Lower leg skin (tissue), 4 donors: ENCODE measurements around the gene VWA8. TPM values are rescaled to one million over a fixed set of nuclear protein-coding genes. Genes with fewer than 3 reads are reported as not detected.
"Not testable (repeated sequence)": the region's sequence is repeated elsewhere in the genome, so short reads cannot be mapped to it uniquely, and the experiment has no call there.

Source experiments
- DNase-seq, 2 donors: peaks; one replicate each; pipeline ENCODE4 v3.0.0-alpha.2; 2019; ENCODE audit warnings: low spot score in 2 of 2
- H3K4me3 ChIP-seq: fragments of 200-600 bp; sonication (generic); 2 replicates; pipeline ENCODE4 v1.5.1; 2017; ENCODE audit warnings: mild to moderate bottlenecking, low read depth; ENCODE audit not compliant: poor library complexity, severe bottlenecking
- POLR2A ChIP-seq, 2 donors: fragments of 450-650 bp; IDR thresholded peaks; one replicate each; pipeline ENCODE4 v1.6.1; 2016 to 2017; ENCODE audit warnings: antibody characterized with exemption in 2 of 2, mild to moderate bottlenecking in 1 of 2, moderate library complexity in 1 of 2
- WGBS, 2 donors: methylation state at CpG; one replicate each; pipeline ENCODE4 v1.1.5; 2018; 5-methylcytosine and 5-hydroxymethylcytosine counted together
- intact Hi-C: fragments of 100-400 bp; cut with DNase I; formaldehyde crosslinking; loops from one replicate; pipeline ENCODE4 v1.15.0; 2023; ENCODE audit warnings: low total_unique reads
- total RNA-seq, 4 donors: library from RNA; depleted of rRNA; stranded (reverse); fragments of >200 nt; gene quantifications; one replicate each; pipeline ENCODE4 v1.1.0, GENCODE V29; 2016
- TF ChIP-seq, protein P1 (sequence below), 3 donors: fragments of 450-650 bp; IDR thresholded peaks; one replicate each; pipeline ENCODE4 v1.5.1; 2016; ENCODE audit warnings: antibody characterized with exemption in 3 of 3, mild to moderate bottlenecking in 3 of 3, moderate library complexity in 2 of 3

The VWA8 gene
- total RNA-seq, 4 donors from 2014 or later: 11.8 to 22.0 (median 15.1) TPM

GRCh38 chr13:41955605-41956004 is 5.3 kb downstream of the VWA8 start:
- H3K4me3 ChIP-seq: no peak overlapping the region
- intact Hi-C loops: loop anchor here (2.0 kb wide), 1 partner anchor 19 kb away; no protein-coding TSS in a partner anchor
- TF ChIP-seq, protein P1, sequence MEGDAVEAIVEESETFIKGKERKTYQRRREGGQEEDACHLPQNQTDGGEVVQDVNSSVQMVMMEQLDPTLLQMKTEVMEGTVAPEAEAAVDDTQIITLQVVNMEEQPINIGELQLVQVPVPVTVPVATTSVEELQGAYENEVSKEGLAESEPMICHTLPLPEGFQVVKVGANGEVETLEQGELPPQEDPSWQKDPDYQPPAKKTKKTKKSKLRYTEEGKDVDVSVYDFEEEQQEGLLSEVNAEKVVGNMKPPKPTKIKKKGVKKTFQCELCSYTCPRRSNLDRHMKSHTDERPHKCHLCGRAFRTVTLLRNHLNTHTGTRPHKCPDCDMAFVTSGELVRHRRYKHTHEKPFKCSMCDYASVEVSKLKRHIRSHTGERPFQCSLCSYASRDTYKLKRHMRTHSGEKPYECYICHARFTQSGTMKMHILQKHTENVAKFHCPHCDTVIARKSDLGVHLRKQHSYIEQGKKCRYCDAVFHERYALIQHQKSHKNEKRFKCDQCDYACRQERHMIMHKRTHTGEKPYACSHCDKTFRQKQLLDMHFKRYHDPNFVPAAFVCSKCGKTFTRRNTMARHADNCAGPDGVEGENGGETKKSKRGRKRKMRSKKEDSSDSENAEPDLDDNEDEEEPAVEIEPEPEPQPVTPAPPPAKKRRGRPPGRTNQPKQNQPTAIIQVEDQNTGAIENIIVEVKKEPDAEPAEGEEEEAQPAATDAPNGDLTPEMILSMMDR (IDR thresholded peaks at IDR 0.05): no peak
- no peak for TF ChIP-seq POLR2A (IDR thresholded peaks at IDR 0.05)
- WGBS, 2 donors: 78 to 79% methylated on average over 5 of the region's 5 CpGs
- no peak for DNase-seq

DNA sequence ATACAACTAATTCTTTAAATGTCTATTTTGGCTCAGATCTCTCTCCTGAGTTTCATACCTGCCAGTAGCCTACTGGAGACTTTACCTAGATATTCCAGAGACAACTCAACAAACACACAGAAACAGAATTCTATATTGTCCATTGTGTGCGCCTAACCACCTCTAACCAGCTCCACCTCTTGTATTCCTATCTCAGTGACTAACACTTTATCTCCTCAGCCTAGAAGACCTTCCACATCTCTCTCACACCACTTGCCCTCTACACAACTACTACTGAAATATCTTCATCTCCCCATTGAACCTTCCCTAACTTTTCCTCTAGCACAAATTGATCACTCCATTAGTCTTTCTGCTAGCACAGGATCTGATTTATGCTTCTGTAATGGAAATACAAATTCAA is 6.7 kb downstream of the VWA8 start:
- no peak for DNase-seq
- TF ChIP-seq, protein P1 (IDR thresholded peaks at IDR 0.05): no peak
- TF ChIP-seq POLR2A (IDR thresholded peaks at IDR 0.05): no peak
- intact Hi-C loops: no loop called here
- 96 to 98% methylated on average over 1 of the region's 1 CpG for WGBS, 2 donors
- no peak overlapping the region for H3K4me3 ChIP-seq

DNA sequence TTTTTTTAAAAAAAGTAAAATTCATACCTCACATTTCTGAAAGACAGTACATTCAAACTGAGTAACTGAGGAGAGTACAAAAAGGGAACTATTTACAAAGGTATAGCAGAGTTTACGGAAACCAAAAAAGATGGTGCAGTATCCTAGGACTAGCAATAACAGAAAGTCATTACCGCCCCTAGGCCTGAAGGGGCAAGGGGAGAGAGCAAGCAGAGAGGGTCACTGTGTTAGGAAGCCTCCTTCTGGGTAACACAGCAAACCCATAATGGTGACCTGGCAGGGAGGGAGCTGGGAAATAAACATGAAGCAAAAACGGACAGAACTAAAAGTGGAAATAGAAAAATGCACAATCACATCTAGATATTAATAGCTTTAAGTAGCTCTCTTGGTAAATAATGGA is 8.2 kb downstream of the VWA8 start:
- no peak for TF ChIP-seq POLR2A (IDR thresholded peaks at IDR 0.05)
- no peak for DNase-seq
- no peak overlapping the region for H3K4me3 ChIP-seq
- WGBS, 2 donors: 79 to 83% methylated on average over 3 of the region's 3 CpGs
- intact Hi-C loops: no loop called here

DNA sequence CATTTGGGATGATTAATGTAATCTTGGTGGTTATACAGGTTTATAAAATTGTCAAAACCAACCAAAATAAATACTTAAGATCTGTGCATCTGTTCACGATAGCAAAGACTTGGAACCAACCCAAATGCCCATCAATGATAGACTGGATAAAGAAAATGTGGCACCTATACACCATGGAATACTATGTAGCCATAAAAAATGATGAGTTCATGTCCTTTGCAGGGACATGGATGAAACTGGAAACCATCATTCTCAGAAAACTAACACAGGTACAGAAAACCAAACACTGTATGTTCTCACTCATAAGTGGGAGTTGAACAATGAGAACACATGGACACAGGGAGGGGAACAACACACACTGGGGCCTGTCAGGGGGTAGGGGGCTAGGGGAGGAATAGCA is 11.8 kb downstream of the VWA8 start:
- H3K4me3 ChIP-seq, intact Hi-C loops, DNase-seq: not testable (repeated sequence)
- 95 to 96% methylated on average over 1 of the region's 1 CpG for WGBS, 2 donors

GRCh38 chr13:41945926-41946325 is 15.0 kb downstream of the VWA8 start:
- no peak overlapping the region for H3K4me3 ChIP-seq
- no peak for TF ChIP-seq POLR2A (IDR thresholded peaks at IDR 0.05)
- TF ChIP-seq, protein P1 (IDR thresholded peaks at IDR 0.05): no peak
- DNase-seq: no peak
- intact Hi-C loops: no loop called here

- WGBS, 2 donors: 90% methylated on average over 3 of the region's 3 CpGs
- intact Hi-C loops: no loop called here
- no peak for DNase-seq
- no peak overlapping the region for H3K4me3 ChIP-seq
- TF ChIP-seq, protein P1 (IDR thresholded peaks at IDR 0.05): no peak
- no peak for TF ChIP-seq POLR2A (IDR thresholded peaks at IDR 0.05)
Observed at GRCh38 chr13:41944635-41945397, 16.1 kb downstream of the VWA8 start.

DNA sequence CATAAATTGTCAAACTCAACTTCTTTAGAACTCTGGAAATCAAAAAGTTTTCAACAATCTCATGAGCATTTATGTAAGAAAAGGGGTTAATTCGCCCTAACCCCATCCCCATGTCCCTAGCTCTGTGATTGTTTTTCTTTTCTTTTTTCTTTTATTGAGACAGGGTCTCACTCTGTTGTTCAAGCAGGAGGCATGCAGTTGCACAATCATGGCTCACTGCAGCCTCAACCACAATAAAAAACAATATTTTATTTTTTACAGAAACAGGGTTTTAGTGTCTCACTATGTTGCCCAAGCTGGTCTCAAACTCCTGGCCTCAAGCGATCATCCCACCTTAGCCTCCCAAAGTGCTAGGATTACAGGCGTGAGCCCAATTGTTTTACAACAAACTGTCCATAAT is 16.7 kb downstream of the VWA8 start:
- DNase-seq: no peak
- WGBS, 2 donors: 97 to 98% methylated on average over 3 of the region's 3 CpGs
- H3K4me3 ChIP-seq: no peak overlapping the region
- intact Hi-C loops: no loop called here
- TF ChIP-seq, protein P1 (IDR thresholded peaks at IDR 0.05): no peak
- TF ChIP-seq POLR2A (IDR thresholded peaks at IDR 0.05): no peak
